Choroid plexus epithelial cell (primary cell): Measurements from ENCODE around the gene RPL39L.
A peak's percentile ranks its signal among the peaks of the same experiment; 100 is the strongest.
"Not testable (repeated sequence)": the region's sequence is repeated elsewhere in the genome, so short reads cannot be mapped to it uniquely, and the experiment has no call there.

Source experiments
- DNase-seq: peaks from one replicate; pipeline ENCODE4 v3.0.0-alpha.2; 2010; ENCODE audit warnings: low read depth
- H3K4me3 ChIP-seq: 2 replicates; pipeline ENCODE4 v1.5.1; 2011; ENCODE audit warnings: low read depth, mild to moderate bottlenecking, control low read depth, low read length, moderate library complexity
- CTCF ChIP-seq: conservative IDR thresholded peaks from 2 replicates; pipeline ENCODE4 v1.5.1; 2011; ENCODE audit warnings: low read depth, mild to moderate bottlenecking, control low read depth, inconsistent platforms, low read length, moderate library complexity

The RPL39L gene

GRCh38 chr3:187145149-187145895 lies 6.0 kb upstream of the RPL39L start:
- H3K4me3 ChIP-seq = no peak overlapping the region
- no peak for DNase-seq
- TF ChIP-seq CTCF = no peak

- peak overlapping the region; percentile 76 for H3K4me3 ChIP-seq
- DNase-seq = no peak
- no peak for TF ChIP-seq CTCF
These were observed 578 bp upstream of the RPL39L start for GRCh38 chr3:187139895-187140253.

- no peak overlapping the region for H3K4me3 ChIP-seq
- DNase-seq = peak; percentile 44
- TF ChIP-seq CTCF = no peak
These were observed 2.4 kb downstream of the RPL39L start for GRCh38 chr3:187136936-187137335.

- no peak overlapping the region for H3K4me3 ChIP-seq
These were observed 3.0 kb downstream of the RPL39L start for GRCh38 chr3:187136337-187136736.

GRCh38 chr3:187135172-187135690 lies 4.1 kb downstream of the RPL39L start:
- H3K4me3 ChIP-seq, DNase-seq: not testable (repeated sequence)

More at GRCh38 chr3:187136337-187136736, 3.0 kb downstream of the RPL39L start:
- no peak for TF ChIP-seq CTCF
- no peak for DNase-seq

GRCh38 chr3:187133181-187133580 lies 6.1 kb downstream of the RPL39L start:
- H3K4me3 ChIP-seq, DNase-seq: not testable (repeated sequence)

- H3K4me3 ChIP-seq = no peak overlapping the region
- no peak for TF ChIP-seq CTCF
- no peak for DNase-seq
These were observed 6.6 kb downstream of the RPL39L start for GRCh38 chr3:187132666-187133065.

- no peak for TF ChIP-seq CTCF
These were observed 7.3 kb downstream of the RPL39L start for GRCh38 chr3:187131981-187132380.

More at GRCh38 chr3:187131981-187132380, 7.3 kb downstream of the RPL39L start:
- no peak overlapping the region for H3K4me3 ChIP-seq
- no peak for DNase-seq
